GM21515 (cell line): ENCODE results near the gene TRIM51.
"Not testable (repeated sequence)": the region's sequence is repeated elsewhere in the genome, so short reads cannot be mapped to it uniquely, and the experiment has no call there.

ENCODE experiments used
- ATAC-seq: cut with Tn5 transposase; IDR thresholded peaks from one replicate; pipeline ENCODE4 v1.9.1; 2021; ENCODE audit not compliant: unreplicated experiment

TRIM51 gene, protein sequence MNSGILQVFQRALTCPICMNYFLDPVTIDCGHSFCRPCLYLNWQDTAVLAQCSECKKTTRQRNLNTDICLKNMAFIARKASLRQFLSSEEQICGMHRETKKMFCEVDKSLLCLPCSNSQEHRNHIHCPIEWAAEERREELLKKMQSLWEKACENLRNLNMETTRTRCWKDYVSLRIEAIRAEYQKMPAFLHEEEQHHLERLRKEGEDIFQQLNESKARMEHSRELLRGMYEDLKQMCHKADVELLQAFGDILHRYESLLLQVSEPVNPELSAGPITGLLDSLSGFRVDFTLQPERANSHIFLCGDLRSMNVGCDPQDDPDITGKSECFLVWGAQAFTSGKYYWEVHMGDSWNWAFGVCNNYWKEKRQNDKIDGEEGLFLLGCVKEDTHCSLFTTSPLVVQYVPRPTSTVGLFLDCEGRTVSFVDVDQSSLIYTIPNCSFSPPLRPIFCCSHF

DNA sequence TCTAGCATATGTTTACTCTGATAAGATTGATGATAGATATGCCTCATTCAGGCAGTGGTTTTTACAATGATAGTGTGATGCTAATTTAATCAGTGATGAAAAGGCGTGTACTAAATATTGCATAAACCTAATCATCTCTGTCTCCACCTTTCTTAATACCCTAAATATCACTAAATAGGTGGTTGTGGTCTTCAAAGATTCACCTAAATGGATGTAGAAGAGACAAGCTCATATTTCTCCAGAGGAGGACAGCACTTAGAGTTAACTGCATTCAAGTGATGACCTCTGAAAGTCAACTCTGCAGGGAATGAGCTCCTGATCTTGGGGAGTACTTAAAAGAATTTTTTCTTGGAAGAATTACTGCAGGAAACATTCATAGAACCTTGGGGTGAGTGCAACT lies at the start of gene TRIM51:
Gene TRIM51 (plus strand): TSS at position 301 of the 400 bp plus-strand sequence. CDS start 2,132 bp downstream, outside the sequence.
- ATAC-seq = not testable (repeated sequence)

- ATAC-seq = no peak
Measured at GRCh38 chr11:55838452-55838851, 44.6 kb upstream of the TRIM51 start, which contains the start of gene OR5D16. Gene OR5D16 (plus strand): TSS chr11:55838752. CDS start chr11:55838752, 0 bp downstream.

DNA sequence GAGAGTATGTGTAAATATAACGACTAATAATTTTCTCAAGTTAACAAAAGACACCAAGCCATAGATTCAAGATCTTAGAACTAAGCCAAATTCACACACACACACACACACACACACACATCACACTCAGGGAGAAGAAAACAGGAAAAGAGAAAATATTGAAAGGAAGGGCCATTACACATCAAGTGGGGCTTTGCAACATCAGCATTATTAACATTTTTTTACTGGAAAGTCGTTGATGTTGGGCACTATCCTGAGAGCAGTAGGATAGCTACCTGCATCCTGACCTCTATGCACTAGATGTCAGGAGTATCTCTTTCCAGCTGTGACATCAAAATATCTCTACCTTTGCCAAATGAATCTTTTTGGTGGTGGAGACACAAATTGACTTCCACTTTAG lies 35.6 kb upstream of the TRIM51 start:
- ATAC-seq = no peak

- ATAC-seq = no peak
Measured at GRCh38 chr11:55849037-55849436, 34.1 kb upstream of the TRIM51 start.

DNA sequence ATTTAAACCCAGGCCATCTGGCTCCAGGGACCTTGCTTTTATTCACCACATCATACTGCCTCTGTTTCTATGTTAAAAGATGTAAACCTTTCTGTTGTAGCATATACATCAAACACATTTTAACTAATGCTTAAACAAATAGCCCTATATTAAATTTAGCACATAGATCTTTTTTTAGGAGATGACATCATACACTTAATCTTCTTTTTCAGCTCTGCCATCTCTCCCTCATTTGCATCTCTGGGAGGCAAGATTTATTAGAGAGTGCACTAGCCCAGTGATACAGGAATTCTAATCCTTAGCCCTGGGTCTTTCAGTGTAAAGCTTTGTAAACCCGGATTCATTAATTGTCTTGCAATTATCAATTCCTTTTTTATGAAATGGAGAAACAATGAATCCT lies 31.0 kb upstream of the TRIM51 start:
- ATAC-seq = no peak

GRCh38 chr11:55854704-55855103 lies 28.4 kb upstream of the TRIM51 start:
- ATAC-seq = no peak

GRCh38 chr11:55867354-55867753 lies 15.7 kb upstream of the TRIM51 start:
- ATAC-seq = not testable (repeated sequence)

DNA sequence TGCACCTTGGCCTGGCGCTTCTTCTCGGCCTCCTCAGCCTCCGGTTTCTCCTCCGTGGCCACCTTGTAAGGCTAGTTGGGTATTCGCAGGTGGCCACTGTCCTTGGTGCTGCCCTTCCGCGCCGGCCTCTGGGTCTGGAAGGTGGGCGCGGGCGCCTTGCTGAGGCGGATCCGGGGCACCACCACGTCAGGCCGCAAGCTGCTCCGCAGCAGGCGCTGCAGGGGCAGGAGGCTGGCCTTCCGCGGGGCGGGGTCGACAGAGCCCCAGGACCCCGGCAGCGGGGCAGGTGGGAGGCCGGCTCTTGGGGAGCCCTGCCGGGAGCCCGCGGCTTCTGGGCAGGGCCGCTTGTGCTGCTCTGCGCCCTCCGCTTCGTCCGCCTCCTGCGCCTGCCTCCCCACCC lies 10.4 kb upstream of the TRIM51 start:
- ATAC-seq = not testable (repeated sequence)

DNA sequence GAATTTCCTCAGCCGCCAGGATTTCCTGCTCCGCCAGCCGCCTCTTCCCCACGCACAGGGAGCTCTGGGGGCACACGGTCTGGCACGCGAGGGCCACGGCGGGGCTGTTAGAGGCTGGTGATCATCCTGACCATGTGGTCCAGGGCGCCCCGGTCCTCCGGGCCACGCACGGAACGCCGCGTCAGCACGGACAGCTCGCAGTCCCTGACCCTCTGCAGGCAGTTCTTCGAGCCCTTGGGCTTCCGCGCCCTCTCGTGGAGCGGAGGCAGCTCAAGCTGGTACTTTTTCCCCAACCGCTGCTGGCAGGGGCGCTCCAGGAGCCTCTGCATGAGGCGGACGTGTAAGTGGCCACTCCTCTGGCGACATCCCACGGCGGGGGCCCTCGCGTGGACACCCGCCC lies 10.0 kb upstream of the TRIM51 start:
- ATAC-seq = not testable (repeated sequence)

DNA sequence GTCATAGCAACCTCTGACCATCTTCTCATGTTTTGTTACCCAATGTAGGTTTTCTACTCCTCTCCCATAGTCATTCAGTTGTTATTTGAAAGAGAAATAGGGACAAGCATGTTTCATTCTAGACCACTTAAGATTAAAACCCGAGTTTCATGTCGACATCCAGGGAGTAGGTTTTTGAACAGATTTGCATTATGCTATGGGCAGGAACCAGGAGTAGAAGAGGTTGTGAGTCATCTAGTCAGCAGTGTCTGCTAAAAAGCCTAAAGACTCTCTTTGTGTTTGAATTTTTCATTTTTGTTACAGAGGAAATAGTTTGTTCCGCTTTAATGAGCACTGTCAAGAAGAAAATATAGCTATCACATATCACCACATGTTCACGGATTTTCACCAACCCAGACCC lies 1.9 kb downstream of the TRIM51 start:
- ATAC-seq = not testable (repeated sequence)

DNA sequence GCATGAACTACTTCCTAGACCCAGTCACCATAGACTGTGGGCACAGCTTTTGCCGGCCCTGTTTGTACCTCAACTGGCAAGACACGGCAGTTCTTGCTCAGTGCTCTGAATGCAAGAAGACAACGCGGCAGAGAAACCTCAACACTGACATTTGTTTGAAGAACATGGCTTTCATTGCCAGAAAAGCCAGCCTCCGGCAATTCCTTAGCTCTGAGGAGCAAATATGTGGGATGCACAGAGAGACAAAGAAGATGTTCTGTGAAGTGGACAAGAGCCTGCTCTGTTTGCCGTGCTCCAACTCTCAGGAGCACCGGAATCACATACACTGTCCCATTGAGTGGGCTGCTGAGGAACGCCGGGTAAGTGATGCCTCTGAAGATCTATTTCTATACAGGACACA lies 2.4 kb downstream of the TRIM51 start:
- ATAC-seq = not testable (repeated sequence)

GRCh38 chr11:55895216-55895615 lies 12.1 kb downstream of the TRIM51 start:
- ATAC-seq = no peak

GRCh38 chr11:55902308-55902707 lies 19.2 kb downstream of the TRIM51 start:
- no peak for ATAC-seq

GRCh38 chr11:55914482-55914881 lies 31.4 kb downstream of the TRIM51 start, which contains the start of gene OR5W2:
Gene OR5W2 (minus strand): TSS chr11:55914582. CDS start chr11:55914582, 0 bp downstream.
- ATAC-seq = no peak

DNA sequence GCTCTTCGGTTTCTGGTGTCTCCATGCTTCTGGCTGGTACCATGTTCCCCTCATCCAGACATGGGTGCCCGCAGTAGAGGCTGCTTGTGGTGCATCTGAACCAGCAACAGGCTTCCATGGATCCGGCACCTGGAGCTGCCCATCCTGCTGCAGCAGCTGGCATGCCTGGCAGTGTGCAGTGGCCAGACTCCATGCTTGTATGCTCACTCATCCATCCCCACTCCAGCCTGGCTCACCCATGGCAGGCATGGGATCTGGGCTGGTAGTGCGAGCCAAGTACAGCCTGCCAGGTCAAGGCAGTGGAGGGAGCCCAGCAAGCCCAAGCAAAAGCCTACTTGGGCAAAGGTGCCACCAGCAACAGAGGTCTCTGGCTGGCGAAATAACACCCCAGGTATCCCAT lies 37.4 kb downstream of the TRIM51 start:
- ATAC-seq = no peak

- ATAC-seq = no peak
Measured at GRCh38 chr11:55936300-55936699, 53.2 kb downstream of the TRIM51 start, which contains the start of gene OR5I1. Gene OR5I1 (minus strand): TSS chr11:55936400. CDS start chr11:55936400, 0 bp downstream.
